ENCODE results near the gene SFPQ.
"Not testable (repeated sequence)": the region's sequence is repeated elsewhere in the genome, so short reads cannot be mapped to it uniquely, and the experiment has no call there.

Gene SFPQ

DNA sequence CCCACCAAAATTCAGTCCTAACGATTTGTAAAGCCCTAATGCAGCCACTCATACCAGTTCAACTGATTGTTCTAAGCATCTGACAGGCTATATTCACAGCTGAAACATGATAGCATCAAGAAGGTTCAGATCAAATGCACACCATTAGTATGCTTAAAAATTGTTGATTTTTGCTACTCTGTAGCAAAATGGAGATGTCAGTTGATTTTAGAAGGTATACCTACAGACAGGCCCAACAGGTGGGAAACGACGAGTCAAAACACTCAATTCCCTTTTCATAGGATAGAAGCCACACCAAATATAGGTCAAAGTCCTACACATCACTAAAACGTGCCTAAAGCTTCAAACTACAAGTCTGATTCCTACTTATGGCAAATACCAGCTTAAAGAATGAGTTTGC lies 6.7 kb downstream of the SFPQ start:
- DNase-seq = no peak

DNA sequence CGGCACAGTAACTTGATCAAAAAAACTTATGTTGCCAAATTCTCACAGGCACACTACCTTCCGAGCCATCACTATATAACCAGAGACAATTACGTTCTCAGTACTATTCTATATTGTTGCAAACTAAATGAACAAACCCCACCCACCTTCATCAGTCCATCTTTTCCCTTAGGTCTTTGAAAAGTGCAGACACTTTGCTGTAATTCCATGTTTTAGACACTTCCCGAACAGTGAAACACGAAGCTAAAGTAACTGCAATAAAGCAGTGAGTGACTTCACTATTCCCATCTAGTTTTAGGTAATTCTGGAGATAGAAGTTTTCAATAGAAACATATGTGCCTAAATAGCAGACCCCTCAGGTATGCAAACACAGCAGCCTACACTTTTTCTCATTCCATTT lies 7.7 kb downstream of the SFPQ start:
- no peak for DNase-seq

DNA sequence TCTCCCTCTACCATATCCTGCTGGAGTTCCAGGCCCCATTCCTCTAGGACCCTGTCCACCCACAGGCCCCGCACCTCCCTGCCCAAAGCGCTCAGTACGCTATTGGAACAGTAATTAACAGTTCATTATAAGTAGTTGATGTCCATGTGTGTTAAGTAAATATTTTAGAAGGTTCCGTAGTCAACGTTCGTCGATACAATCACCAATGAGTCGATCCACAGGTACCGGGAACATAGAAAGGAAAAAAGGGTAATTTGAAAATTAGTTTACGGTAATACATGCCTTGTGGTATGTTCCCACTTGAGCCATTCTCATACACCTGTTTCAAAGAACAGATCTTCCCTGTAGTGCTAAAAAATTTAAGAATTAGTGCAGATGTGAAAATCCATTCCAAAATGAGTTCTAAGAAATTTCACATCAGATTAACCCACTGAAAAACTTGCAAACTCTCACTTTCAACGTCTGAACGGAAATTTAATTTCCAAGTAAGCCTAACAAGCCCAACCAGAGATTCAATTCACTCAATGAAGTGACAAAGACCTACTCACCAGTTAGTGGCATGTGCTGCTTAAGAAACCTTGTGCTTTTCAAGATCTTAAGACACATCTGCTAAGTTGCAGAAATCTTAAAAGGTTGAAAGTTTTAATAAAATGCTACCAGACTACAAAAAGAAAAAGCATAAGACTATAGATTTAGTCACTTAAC lies 8.3 kb downstream of the SFPQ start:
- no peak for DNase-seq

- DNase-seq = no peak
Measured at GRCh38 chr1:35181790-35182455, 11.0 kb downstream of the SFPQ start.

DNA sequence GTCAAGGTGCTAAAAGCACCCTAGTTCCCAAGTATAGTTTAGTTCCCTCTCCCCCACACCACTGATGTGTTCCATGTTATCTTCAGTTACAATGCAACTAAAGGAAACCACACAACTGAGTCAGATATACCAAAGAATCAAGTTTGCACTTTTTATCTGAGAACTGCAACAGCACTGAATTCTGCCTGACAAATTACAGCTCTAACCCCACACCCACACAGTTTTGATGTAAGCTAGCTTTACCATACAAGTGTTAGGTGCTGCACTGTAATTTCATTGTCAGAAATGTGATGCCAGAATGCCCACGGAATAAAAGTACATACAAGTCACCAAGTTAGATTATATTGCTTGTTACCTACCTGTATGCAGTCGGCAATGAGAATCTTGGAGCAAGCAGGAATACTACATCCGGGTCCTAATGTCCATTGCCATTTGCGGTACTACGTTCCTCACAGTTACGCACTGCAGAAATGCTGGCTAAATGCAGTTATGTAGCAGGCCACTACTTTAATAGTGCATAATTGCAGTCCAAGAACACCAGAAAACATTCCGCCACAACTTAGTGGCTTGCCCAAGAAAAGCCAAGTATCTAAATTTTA lies 12.1 kb downstream of the SFPQ start:
- DNase-seq = no peak

GRCh38 chr1:35179908-35180307 lies 13.0 kb downstream of the SFPQ start:
- DNase-seq = no peak

DNA sequence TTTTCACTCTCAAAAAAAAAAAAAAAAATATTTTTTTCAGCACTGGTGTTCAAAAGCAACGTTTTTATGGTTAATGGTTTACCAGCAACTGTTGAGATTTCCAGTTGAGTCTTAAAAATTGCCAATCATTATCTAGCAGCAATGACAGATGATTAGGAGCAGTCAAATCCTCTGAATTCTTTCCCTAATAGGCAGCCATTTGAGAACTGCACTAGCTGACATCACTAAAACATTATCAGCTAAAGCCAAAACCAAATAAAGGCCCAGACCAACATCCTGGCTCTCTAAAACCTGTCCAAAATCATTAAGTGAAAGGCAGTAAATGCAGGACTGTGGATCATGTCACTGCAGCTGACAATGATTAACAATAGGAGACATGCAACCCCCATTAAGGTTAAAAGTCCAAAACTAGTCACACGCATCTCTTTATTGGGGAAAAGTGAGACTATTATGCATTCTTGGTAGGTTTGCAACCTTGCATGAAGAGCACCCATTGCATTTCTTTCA lies 14.0 kb downstream of the SFPQ start:
- DNase-seq = no peak

DNA sequence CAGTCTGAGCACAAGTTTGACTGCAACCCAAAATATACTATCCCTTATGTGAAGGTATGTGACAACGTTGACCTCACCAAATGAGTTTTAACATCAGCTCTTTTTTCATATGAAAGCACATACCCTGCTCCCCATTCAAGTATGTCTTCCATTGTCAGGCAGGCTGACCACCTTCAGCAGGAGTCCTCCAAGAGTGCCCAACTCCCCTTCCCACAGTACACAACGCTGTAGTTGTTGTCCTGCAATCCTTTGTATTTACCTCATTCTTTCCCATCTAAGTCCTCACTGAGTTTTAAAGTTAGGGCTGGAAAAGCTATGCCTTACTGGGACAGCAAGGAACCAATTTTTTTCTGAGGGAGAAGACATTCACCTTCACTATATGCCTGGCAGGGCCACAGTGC lies 14.7 kb downstream of the SFPQ start:
- DNase-seq = no peak

- DNase-seq = no peak
Measured at GRCh38 chr1:35177237-35177786, 15.6 kb downstream of the SFPQ start.

DNA sequence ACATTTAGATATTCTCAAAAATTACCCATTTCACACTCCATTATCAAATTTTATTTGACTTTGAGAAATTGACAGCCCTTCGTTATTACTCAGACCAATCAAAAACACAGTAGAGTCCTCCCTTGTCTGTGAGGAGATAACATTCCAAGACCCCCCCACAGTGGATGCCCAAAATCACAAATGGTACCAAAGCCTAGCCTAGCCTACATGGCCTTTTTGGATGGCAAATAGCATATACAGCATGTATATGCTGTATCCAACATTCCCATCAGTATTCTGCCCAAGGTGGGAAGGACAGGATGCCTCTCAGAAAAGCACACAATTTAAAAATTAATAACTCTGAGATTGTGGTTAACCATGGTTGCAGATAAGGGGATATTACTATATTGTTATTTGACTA lies 17.3 kb downstream of the SFPQ start:
- DNase-seq = no peak

GRCh38 chr1:35175098-35175576 lies 17.8 kb downstream of the SFPQ start:
- DNase-seq = no peak

GRCh38 chr1:35173909-35174540 lies 18.9 kb downstream of the SFPQ start:
- DNase-seq = no peak

GRCh38 chr1:35173491-35173890 lies 19.5 kb downstream of the SFPQ start:
- no peak for DNase-seq

DNA sequence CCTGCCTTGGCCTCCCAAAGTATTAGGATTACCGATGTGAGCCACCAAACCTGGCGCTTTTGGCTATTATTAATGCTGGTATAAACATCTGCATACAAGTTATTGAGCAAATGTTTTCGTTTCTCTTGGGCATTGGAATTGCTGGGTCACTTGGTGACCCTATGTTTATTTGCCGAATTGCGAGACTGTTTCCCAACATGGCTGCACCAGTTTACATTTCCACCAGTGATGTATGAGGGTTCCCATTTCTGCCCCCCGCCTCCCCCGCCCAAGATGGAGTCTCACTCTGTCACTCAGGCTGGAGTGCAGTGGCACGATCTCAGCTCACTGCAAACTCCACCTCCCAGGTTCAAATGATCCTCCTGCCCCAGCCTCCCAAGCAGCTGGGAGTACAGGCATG lies 20.9 kb downstream of the SFPQ start:
- no peak for DNase-seq

GRCh38 chr1:35171579-35171978 lies 21.4 kb downstream of the SFPQ start:
- no peak for DNase-seq

GRCh38 chr1:35164893-35165292 lies 28.1 kb downstream of the SFPQ start:
- no peak for DNase-seq

GRCh38 chr1:35151220-35151619 lies 41.7 kb downstream of the SFPQ start:
- DNase-seq = no peak

DNA sequence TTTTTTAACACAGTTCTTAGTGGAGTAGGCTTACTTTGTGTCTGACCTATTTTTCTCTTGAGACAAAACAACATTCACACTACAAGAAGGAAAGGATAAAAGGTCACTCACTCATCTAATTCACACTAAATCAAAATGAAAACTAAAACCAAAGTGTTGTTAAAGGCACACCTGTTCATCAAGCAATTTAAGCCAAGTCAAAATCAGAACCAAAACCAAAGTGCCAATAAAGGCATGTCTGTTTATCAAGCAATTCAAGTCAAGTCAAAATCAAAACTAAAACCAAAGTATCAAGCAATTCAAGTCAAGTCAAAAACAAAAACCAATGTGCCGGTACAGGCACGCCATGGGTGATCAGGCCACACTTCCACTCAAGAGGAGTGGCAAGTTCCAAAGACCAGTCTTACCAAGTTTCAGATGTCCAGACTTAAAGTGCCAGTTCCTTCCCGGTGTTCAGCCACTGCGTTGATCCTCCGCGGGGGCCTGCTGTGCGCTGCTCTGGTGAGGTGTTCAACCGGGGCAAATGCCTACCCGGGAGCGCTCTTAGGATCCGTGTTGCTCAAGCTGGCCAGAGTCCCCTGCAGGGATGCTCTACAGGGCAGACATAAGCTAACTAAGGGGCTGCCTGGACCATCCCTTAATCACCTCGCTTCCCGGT lies 46.9 kb downstream of the SFPQ start:
- not testable (repeated sequence) for DNase-seq

- DNase-seq = no peak
Measured at GRCh38 chr1:35143737-35144508, 49.0 kb downstream of the SFPQ start.

DNA sequence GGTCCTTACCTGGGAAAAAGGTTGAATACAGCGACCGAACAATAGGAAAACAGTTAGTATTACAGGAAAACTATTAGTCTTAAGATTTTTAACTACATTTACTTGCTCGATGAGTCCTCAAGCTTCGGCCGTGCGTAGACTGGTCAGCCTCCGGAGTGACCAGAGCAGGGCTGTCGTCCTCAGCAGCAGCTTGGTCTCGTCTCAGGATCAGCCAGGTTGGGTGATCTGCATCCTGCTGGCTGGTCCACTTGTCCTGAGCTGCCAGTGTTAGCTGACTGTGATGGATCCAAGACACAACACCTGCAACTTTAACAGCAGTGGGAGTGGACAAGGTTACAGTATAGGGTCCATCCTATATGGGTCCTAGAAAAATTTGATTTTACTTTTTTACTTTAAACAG lies 50.2 kb downstream of the SFPQ start:
- not testable (repeated sequence) for DNase-seq

DNA sequence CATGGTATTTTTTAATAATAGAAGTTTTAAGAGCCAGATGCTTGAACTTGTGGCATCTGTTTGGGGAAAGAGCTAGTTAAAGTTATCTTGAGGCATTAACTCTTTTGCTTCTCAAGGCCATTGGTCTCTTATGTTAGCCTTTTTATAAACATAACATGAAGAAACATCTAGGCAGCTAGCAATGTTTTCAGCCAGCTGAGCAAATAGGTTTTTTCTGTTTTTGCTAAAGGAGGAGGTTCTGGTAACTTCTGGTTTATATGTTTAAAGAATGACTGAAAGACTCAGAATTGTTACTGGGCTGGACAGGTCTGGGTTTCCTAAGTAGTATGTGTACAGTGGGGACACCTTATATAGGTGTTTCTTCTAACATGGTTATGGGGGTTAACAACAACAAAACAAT lies 50.7 kb downstream of the SFPQ start:
- DNase-seq = not testable (repeated sequence)

- not testable (repeated sequence) for DNase-seq
Measured at GRCh38 chr1:35137590-35137989, 55.4 kb downstream of the SFPQ start.

Measured in T-helper 9 cell (primary cell).